ENCODE data around the gene SELL. TPM values are rescaled to one million over a fixed set of nuclear protein-coding genes. Genes with fewer than 3 reads are reported as not detected.

SELL gene
- total and polyA plus RNA-seq, 2 experiments from 2014 or later, result not detected

GRCh38 chr1:169733924-169734323 is 22.5 kb upstream of the SELL start, which contains the start of gene SELE (continued):
- TF ChIP-seq ETS1 (IDR thresholded peaks at IDR 0.05) (no peak), ZNF331 (CRISPR knock-in tag; IDR thresholded peaks at IDR 0.05; ENCODE audit: low read depth) (no peak), CREB1 (CRISPR knock-in tag; IDR thresholded peaks at IDR 0.05; ENCODE audit: low read depth) (no peak), REST (IDR thresholded peaks at IDR 0.05; ENCODE audit: unreplicated experiment) (no peak), POLR2AphosphoS5 (IDR thresholded peaks at IDR 0.05; ENCODE audit: low read depth) (no peak), EZH2 (IDR thresholded peaks at IDR 0.05; ENCODE audit: low read depth, unreplicated experiment) (no peak), STAT1 (IDR thresholded peaks at IDR 0.05; ENCODE audit: unreplicated experiment) (no peak)

GRCh38 chr1:169731446-169731845 is 20.0 kb upstream of the SELL start:
- DNase-seq (ENCODE audit: low spot score) (no peak), ATAC-seq (no peak)
- Histone ChIP-seq H3F3A (replicated peaks; ENCODE audit: low read depth) (no peaks in the 10 kb centered on the region), H3K4me3 (no peak overlapping the region), H3K4me1 (ENCODE audit: insufficient read depth) (no peaks in the 10 kb centered on the region), H3K27me3 (ENCODE audit: insufficient read depth) (no peaks in the 10 kb centered on the region), H3K79me2 (replicated peaks; ENCODE audit: insufficient read depth) (no peaks in the 10 kb centered on the region), H3K36me3 (ENCODE audit: insufficient read depth) (no peaks in the 10 kb centered on the region), H3K27ac (ENCODE audit: low read depth) (no peak overlapping the region), H3K9me2 (ENCODE audit: insufficient read depth) (peaks cover 5% of the 10 kb centered on the region; the same call in 1 of the 2 replicates), H2AFZ (no peak overlapping the region), H4K20me1 (replicated peaks; ENCODE audit: insufficient read depth) (no peaks in the 10 kb centered on the region), H3K4me2 (no peak overlapping the region)
- Mint-ChIP-seq H3K27me3 (ENCODE audit: insufficient read depth, low read depth, poor library complexity) (no peaks in the 10 kb centered on the region), H3K4me1 (no peaks in the 10 kb centered on the region; the same call in 2 of the 3 replicates), H3K27ac (no peak overlapping the region), H3K36me3 (ENCODE audit: low read depth) (no peaks in the 10 kb centered on the region), H3K9me3 (no peaks in the 10 kb centered on the region), H3K4me3 (no peak overlapping the region)
- TF ChIP-seq CTCF (conservative IDR thresholded peaks at IDR 0.05; ENCODE audit: low read depth in 2 of 2) (no peak), ZNF462 (CRISPR knock-in tag; IDR thresholded peaks at IDR 0.05) (no peak), POLR2AphosphoS5 (IDR thresholded peaks at IDR 0.05; ENCODE audit: low read depth) (no peak), ZNF331 (CRISPR knock-in tag; IDR thresholded peaks at IDR 0.05; ENCODE audit: low read depth) (no peak), CREB1 (CRISPR knock-in tag; IDR thresholded peaks at IDR 0.05; ENCODE audit: low read depth) (no peak), JUNB (IDR thresholded peaks at IDR 0.05; ENCODE audit: unreplicated experiment) (no peak), STAT1 (IDR thresholded peaks at IDR 0.05; ENCODE audit: unreplicated experiment) (no peak), ETS1 (IDR thresholded peaks at IDR 0.05) (no peak), EZH2phosphoT487 (IDR thresholded peaks at IDR 0.05; ENCODE audit: unreplicated experiment) (no peak)

All from GM23338 (cell line).